HK-2 (cell line): ENCODE measurements around the gene CCDC116.
"Not testable (repeated sequence)": the region's sequence is repeated elsewhere in the genome, so short reads cannot be mapped to it uniquely, and the experiment has no call there.

Experiments used
- DNase-seq: peaks from one replicate; pipeline ENCODE4 v3.0.0-alpha.2; 2018; ENCODE audit not compliant: unreplicated experiment

CCDC116 gene

DNA sequence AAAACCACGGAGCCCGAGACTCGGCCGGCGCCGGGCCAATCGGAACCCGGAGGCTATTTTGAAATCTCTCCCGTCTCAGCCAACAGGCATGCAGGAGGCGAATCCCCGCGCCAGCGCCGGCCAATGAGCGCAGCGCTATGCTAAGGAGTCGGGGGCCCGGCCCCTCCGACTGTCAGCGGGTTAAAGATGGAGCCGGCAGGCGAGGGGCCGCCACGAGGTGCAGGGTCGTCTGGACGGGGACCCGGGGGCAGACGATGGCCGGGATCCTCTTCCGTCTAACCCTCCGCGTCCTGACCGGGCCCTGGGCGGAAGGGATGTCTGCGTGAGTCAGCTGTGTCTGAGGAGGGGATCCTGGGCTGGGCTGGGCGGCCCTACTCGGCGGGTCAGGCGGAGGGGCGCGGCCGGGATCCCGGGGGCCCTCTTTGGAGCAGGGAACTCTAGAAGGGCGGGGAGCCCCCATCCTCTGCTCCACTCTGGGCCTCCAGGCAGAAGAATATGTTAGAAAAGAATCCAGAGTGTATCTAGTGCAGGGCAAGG lies 19.5 kb downstream of the CCDC116 start:
- DNase-seq: peak; percentile 87

- DNase-seq: no peak
These were observed 20.3 kb downstream of the CCDC116 start for GRCh38 chr22:21652547-21653545.

GRCh38 chr22:21657020-21657359 lies 24.4 kb downstream of the CCDC116 start:
- no peak for DNase-seq

GRCh38 chr22:21657360-21658032 lies 24.9 kb downstream of the CCDC116 start:
- DNase-seq: peak; percentile 71

GRCh38 chr22:21659864-21660525 lies 27.4 kb downstream of the CCDC116 start:
- DNase-seq: no peak

DNA sequence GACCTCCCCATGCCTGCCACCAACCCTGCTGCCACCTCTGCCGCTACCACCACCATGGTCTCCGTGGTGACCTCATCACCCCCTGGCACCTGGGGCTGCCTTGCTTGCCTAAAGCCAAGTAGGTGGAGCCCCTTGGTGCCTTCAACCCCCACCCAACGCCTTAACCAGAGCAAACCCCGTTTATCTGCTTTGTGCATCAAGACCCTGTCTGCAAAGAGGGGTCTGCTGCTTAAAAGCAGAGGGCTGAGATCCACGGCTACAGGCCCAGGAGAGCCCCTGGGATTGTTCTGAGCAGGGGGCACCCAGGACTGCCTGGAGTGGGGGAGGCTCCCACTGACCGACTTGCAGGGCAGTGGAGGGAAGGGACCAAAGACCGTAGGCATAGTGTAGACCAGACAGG lies 28.3 kb downstream of the CCDC116 start:
- no peak for DNase-seq

DNA sequence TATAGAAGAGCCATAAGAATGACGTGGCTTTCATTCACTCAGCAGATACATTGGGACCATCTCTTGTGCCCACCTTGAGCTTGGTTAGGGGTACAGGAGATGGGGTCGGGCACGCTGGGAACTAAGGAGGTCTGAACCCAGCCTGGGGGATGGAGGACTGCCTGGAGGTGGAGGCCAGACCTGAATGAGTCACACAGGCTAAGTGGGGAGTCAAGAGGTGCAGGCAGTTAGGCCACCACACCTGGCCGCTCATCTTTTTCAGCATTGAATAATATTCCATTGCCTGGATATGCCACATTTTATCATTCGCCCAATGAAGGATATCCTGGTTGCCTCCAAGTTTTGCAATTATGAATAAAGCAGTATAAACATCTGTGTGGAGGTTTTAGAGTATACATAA lies 29.4 kb downstream of the CCDC116 start:
- DNase-seq: no peak

DNA sequence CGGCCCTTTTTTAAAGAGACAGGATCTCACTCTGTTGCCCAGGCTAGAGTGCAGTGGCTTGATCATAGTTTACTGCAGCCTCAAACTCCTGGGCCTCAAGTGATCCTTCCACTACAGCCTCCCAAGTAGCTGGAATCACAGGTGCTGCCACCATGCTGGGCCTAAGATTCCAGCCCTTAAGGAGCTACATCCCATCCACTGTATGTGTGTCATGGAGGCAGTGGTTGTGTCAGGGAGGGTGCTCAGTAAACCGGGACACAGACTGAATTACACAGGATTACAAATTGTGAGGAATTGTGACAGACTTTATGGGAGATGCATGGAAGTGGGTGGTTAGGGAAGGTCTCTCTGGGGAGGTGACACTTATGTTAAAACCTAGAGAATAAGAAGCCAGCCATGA lies 31.2 kb downstream of the CCDC116 start:
- DNase-seq: no peak

- no peak for DNase-seq
These were observed 32.7 kb downstream of the CCDC116 start for GRCh38 chr22:21665047-21665851.

- DNase-seq: no peak
These were observed 34.2 kb downstream of the CCDC116 start for GRCh38 chr22:21666786-21667185.

DNA sequence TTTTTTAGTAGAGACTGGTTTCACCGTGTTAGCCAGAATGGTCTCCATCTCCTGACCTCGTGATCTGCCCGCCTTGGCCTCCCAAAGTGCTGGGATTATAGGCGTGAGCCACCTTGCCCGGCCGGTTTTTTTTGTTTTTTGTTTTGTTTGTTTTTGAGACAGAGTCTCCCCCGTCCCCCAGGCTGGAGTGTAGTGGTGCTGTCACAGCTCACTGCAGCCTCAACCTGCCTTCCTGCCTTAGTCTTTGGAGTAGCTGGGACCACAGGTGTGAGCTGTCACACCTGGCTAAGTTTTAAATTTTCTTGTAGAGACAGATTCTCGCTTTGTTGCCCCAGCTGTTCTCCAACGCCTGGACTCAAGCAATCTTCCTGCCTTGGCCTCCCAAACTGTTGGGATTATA lies 36.5 kb downstream of the CCDC116 start:
- DNase-seq: no peak

- DNase-seq: no peak
These were observed 39.6 kb downstream of the CCDC116 start for GRCh38 chr22:21672107-21672629.

GRCh38 chr22:21673534-21674321 lies 41.2 kb downstream of the CCDC116 start:
- no peak for DNase-seq

- no peak for DNase-seq
These were observed 42.2 kb downstream of the CCDC116 start for GRCh38 chr22:21674638-21675245.

GRCh38 chr22:21677606-21678443 lies 45.3 kb downstream of the CCDC116 start:
- DNase-seq: no peak

DNA sequence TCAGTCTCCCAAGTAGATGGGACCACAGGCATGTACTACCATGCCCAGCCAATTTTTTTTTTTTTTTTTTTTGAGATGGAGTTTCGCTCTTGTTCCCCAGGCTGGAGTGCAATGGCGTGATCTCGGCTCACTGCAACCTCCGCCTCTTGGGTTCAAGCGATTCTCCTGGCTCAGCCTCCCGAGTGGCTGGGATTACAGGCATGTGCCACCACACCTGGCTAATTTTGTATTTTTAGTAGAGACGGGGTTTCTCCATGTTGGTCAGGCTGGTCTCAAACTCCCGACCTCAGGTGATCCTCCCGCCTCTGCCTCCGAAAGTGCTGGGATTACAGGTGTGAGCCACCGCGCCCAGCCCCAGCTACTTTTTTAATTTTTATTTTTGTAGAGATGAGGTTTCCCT lies 46.3 kb downstream of the CCDC116 start:
- not testable (repeated sequence) for DNase-seq

- no peak for DNase-seq
These were observed 46.8 kb downstream of the CCDC116 start for GRCh38 chr22:21679383-21679782.

GRCh38 chr22:21680830-21681565 lies 48.4 kb downstream of the CCDC116 start:
- no peak for DNase-seq
